Daoy (cell line): ENCODE results near the gene ASB1. TPM values are rescaled to one million over a fixed set of nuclear protein-coding genes. Genes with fewer than 3 reads are reported as not detected.
A peak's percentile ranks its signal among the peaks of the same experiment; 100 is the strongest.

Experiments
- DNase-seq: peaks from one replicate; pipeline ENCODE4 v3.0.0-alpha.2; 2015; ENCODE audit warnings: low read depth
- total RNA-seq: library from RNA; depleted of rRNA; stranded (reverse); fragments of >200 nt; shearing (Covaris generic); gene quantifications from 2 replicates; pipeline ENCODE4 v1.2.3, GENCODE V29; 2014; rRNA removed

ASB1 gene
- 33.7 and 86.3 TPM in 2 replicates for total RNA-seq

- DNase-seq: peak; percentile 94
These were observed at the start of gene ASB1 for GRCh38 chr2:238426568-238427434. ASB1 (plus strand) TSS chr2:238426927; CDS start chr2:238427071, 144 bp downstream.

- DNase-seq: no peak
These were observed 48.3 kb upstream of the ASB1 start for GRCh38 chr2:238378230-238379095.

- DNase-seq: peak; percentile 62
These were observed 47.5 kb upstream of the ASB1 start for GRCh38 chr2:238379096-238379810.

GRCh38 chr2:238380336-238380735 lies 46.4 kb upstream of the ASB1 start:
- no peak for DNase-seq

- DNase-seq: no peak
These were observed 45.9 kb upstream of the ASB1 start for GRCh38 chr2:238380785-238381184.

GRCh38 chr2:238381341-238382115 lies 45.2 kb upstream of the ASB1 start:
- DNase-seq: no peak

- no peak for DNase-seq
These were observed 44.3 kb upstream of the ASB1 start for GRCh38 chr2:238382381-238382781.

GRCh38 chr2:238383135-238383534 lies 43.6 kb upstream of the ASB1 start:
- no peak for DNase-seq

GRCh38 chr2:238383743-238384380 lies 42.9 kb upstream of the ASB1 start:
- DNase-seq: no peak

- no peak for DNase-seq
These were observed 39.4 kb upstream of the ASB1 start for GRCh38 chr2:238387332-238387731.

- DNase-seq: no peak
These were observed 37.9 kb upstream of the ASB1 start for GRCh38 chr2:238388794-238389193.

- DNase-seq: peak; percentile 23
These were observed 36.6 kb upstream of the ASB1 start for GRCh38 chr2:238389988-238390589.

- no peak for DNase-seq
These were observed 35.6 kb upstream of the ASB1 start for GRCh38 chr2:238391042-238391689.

GRCh38 chr2:238396663-238397062 lies 30.1 kb upstream of the ASB1 start:
- DNase-seq: no peak

GRCh38 chr2:238397356-238397755 lies 29.4 kb upstream of the ASB1 start:
- no peak for DNase-seq

GRCh38 chr2:238398577-238398976 lies 28.1 kb upstream of the ASB1 start:
- DNase-seq: no peak

GRCh38 chr2:238399094-238399493 lies 27.6 kb upstream of the ASB1 start:
- DNase-seq: no peak

GRCh38 chr2:238401551-238401950 lies 25.2 kb upstream of the ASB1 start:
- DNase-seq: no peak

GRCh38 chr2:238403632-238404405 lies 22.9 kb upstream of the ASB1 start:
- no peak for DNase-seq
